Erythroblast (primary cell): Measurements from ENCODE around the gene PPARA.

Experiments
- GATA1 ChIP-seq: IDR thresholded peaks from 2 replicates; pipeline ENCODE4 v1.6.1; 2011; ENCODE audit warnings: low read depth, mild to moderate bottlenecking, control low read depth, low read length, moderate library complexity
- POLR2A ChIP-seq: IDR thresholded peaks from 2 replicates; pipeline ENCODE4 v1.6.1; 2011; ENCODE audit warnings: mild to moderate bottlenecking, low read length

- TF ChIP-seq POLR2A, result no peak
- TF ChIP-seq GATA1, result no peak
Measured at GRCh38 chr22:46175631-46176030, 25.3 kb downstream of the PPARA start.
